ENCODE results near the gene KLHDC10.

DNA sequence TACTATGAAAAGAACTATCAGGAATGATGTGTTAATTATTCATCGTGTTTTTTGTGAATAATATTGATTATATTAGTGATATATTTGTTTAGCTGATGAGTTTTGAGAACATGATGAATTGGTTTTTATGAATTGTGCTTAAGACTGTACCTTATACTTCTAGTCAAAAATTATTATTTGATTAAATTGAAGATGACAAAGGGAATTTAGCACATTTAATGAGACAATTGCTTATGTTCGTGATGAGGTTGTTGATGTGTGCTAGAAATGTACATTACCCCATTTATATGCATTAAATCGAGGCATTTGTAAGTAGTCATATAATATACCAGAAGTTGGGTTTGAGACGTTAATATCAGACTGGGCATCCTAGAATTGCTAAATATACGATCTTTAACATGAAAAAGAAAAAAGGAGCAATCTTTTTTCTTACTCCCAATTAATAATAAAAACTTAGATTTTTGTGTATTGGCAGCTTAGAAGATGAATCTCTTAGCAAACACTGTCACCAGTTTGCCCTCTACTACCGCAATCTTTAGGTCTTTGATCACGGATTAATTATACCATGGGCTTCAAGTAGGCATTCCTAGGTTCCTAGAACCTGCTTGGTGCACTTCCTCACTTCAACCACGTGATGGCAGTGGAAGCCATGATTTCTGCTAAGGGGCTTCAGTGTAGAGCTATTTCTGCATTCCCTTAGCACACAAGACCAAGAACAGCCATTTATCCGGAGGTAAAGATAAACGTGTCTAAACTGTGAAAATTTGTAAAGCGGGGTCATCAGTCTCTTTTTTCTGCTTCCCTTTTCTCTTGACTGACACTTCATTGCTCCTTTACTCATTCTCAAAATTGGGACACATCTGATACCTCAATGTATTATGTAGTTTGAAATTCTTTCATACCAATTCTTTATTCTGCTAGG lies 1.6 kb downstream of the KLHDC10 start:
- no peak for TF ChIP-seq EZH2 (IDR thresholded peaks at IDR 0.05; ENCODE audit: borderline replicate concordance, insufficient read depth, low read depth, low read length, poor library complexity, severe bottlenecking)
- TF ChIP-seq, protein P1, sequence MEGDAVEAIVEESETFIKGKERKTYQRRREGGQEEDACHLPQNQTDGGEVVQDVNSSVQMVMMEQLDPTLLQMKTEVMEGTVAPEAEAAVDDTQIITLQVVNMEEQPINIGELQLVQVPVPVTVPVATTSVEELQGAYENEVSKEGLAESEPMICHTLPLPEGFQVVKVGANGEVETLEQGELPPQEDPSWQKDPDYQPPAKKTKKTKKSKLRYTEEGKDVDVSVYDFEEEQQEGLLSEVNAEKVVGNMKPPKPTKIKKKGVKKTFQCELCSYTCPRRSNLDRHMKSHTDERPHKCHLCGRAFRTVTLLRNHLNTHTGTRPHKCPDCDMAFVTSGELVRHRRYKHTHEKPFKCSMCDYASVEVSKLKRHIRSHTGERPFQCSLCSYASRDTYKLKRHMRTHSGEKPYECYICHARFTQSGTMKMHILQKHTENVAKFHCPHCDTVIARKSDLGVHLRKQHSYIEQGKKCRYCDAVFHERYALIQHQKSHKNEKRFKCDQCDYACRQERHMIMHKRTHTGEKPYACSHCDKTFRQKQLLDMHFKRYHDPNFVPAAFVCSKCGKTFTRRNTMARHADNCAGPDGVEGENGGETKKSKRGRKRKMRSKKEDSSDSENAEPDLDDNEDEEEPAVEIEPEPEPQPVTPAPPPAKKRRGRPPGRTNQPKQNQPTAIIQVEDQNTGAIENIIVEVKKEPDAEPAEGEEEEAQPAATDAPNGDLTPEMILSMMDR (IDR thresholded peaks at IDR 0.05), result peak; percentile 94

Measured in B cell (primary cell).